AML-193 (cell line): Measurements from ENCODE around the gene NPFF.
A peak's percentile ranks its signal among the peaks of the same experiment; 100 is the strongest.

Source experiments
- DNase-seq, 2 experiments: peaks; one replicate each; lab custom pipeline; 2025; lab: John Stamatoyannopoulos, UW

Gene NPFF

DNA sequence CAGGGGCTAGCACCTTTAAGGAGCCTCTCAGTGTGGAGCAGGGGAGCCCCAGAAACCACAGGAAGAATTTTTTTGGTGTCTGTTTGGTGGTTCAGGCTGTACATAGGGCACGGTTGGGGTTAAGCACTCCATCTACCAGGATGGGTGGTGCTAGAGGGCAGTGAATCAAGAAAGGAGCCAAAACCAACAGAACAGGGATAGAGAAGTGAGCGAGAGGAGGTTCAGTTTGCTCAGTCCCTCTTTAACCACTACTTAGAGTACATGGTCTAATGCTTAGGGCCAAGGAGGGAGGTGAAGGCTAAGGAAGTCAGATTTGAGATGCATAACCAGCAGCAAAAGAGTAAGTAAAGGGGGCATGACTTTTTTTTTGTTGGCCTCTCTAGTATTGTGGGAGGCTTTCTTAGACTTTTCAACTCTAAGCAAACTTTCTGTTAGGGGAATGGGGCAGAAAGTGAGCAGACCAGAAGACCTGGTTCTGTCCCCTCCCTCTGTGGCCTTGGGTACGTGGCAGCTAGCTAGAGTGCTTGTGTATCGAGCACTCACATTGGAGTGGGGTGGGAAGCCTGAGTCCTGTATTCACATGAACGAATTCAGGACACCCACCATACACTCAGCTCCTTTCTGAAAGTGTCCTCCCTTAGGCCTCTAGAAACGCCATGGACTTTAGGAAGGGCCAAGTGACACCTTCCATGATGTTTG is 6.6 kb upstream of the NPFF start:
- no peak for DNase-seq

DNA sequence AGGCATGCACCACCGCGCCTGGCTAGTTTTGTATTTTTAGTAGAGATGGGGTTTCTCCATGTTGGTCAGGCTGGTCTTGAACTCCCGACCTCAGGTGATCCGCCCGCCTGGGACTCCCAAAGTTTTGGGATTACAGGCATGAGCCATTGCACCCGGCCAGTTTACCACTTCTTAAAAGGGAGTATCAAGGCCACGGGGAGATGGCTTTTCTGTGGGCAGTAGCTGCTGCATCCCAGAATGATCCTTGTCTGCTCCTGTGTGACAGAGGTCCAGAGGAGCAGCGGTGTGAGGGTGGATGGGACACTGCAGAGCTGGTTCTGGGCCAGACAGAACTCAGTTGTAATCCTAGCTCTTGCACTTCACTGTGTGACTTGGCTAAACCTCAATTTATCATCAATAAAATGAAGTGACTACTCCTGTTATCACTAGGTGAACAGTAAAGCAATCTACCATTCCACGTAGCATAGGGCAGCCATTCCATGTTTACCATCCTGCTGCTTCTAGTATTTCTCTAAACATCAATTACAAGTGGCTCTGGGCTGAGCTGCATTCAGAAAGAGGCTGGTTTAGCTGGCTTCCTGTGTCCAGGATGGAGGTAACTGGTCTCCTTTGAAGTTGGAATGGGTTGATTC is 3.0 kb upstream of the NPFF start:
- no peak for DNase-seq

DNA sequence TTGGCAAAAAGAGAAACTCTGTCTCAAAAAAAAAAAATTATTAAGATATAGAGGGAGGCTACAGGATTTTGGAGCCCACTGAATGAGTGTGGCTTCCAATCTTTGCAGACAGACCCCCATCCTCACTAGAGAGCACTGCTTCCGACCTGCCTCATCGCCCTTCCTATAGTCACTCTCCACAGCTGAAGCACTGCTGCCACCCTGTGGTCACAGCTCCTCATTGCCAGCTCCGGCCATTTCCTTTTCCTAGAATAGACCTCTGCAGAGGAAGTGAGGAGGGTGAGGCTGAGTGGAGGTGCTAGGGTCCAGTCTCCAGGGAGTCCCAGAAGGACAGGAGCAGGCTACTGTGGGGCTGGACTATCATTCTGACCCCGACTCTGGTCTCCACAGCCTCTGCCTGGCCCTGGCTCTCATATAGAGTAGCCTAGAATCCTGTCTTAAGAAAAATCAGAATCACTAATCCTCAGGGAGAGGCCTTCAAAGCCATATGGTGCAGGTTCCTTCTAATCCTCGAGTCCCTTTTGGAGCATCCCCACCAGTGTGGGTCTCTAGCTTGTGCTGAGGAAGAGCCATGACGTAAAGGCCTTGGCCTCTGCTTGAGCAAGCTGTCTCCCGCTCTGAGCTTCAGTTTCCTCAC is 1.4 kb upstream of the NPFF start:
- DNase-seq, result peak; percentile 71 to 72

DNA sequence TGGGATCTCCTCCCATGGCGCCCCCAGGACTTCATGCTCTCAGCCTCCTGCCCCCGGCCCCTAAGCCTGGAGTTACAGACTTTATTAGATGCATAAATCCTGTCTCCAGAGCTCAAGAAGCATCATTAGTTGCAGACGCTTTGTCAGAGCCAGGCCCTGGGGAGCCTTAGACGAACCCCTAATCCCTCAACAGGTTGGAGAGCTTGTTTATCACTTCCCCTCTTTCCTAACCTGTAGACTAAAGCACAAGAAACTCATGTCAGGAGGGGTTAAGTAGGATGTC is 260 bp upstream of the NPFF start:
- DNase-seq, result no peak

DNA sequence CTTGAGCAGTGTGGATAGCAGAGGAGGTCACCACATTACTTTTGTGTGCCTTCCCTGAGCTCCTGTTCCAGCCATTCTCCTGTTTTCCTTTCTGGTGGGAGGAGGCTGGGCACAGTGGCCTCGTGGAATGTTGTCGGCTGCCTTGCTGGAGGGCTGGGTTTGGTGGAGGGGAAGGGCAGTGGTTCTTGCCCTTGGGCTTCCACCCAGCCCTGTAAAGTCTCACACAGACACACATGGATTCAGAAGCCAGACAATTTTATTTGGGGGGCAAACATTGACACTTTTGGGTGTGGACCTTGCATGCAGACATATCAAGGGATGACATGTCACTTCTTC is 866 bp downstream of the NPFF start:
- DNase-seq, result no peak

DNA sequence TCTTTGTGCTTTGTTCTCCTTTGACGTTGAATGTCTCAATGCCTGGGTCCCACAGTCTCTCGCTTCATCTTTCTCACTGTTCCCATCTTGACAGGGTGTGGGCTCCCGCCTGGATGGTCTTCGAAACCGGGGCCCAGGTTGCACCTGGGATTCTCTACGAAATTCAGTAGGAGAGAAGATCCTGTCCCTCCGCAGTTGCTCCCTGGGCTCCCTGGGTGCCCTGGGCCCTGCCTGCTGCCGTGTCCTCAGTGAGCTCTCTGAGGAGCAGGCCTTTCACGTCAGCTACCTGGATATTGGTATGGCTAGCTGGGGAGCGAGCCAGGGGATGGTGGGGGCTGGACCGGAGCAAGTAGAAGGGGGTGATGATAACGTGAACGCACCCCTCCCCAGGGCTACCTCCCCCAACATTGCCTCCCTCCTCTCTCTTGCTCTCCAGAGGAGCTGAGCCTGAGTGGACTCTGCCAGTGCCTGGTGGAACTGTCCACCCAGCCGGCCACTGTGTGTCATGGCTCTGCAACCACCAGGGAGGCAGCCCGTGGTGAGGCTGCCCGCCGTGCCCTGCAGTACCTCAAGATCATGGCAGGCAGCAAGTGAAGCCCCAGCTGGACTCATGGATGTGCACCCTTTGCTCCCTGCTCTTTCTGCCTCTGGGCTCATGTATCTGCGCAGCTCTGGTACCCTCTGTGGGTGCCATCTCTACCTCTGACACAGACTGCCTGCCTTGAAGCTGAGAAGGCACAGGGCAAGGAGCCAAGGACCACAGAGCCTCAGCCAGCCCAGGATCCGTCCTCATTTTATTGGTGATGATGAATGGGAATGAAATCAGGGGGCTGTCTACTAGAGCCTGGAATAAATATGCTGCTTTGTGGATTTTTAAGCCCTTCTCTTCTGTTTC is 1.5 kb downstream of the NPFF start:
- no peak for DNase-seq

DNA sequence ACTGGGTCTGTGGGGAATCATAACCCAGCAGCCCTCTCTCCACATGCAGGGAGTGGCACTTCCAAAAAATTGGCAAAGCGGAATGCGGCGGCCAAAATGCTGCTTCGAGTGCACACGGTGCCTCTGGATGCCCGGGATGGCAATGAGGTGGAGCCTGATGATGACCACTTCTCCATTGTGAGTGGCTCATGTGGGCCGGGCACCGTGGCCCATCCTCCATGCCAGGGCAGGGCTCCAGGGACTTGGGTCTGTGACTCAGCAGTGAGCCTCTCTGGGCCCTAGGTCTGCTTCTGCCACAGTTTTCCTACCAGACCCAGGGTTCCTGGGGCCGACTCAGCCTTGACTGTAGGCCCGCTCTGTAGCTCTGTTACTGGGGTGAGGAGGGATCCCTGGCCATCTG is 2.2 kb downstream of the NPFF start:
- no peak for DNase-seq

DNA sequence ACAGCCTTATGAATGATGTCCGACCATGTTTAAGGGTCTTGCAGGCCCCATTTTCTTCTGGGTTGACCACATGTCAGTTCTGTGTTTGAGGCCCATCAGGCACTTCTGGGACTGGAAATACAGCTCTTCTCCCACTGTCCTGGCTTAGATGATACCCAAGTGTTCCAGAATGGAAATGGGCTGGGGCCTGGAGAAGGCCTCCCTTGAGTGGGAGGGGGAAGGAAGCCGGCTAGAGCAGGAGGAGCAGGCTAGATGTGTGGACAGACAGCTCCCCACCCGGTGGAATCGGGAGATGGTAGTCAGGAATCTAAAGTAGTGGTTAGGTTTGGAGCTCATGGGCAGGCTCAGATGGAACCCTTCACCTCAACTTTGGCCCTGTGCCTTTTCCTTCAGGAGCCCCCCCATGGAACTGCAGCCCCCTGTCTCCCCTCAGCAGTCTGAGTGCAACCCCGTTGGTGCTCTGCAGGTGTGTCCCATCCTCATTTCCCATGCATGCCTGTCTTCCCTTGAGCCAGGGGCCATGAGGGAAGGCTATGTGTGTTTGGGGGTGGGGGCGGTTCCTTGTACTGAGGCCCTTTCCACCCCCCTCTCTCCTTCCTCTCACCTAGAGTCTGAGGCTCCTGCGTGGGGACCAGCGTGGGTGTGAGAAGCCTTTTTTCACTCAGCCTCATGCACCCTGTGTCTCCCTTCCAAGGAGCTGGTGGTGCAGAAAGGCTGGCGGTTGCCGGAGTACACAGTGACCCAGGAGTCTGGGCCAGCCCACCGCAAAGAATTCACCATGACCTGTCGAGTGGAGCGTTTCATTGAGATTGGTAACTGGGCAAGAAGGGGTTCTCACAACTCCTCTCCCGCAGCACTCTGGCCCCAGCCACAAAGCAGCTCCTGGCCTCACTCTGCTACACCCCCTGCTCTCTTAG is 3.0 kb downstream of the NPFF start:
- DNase-seq, result no peak

DNA sequence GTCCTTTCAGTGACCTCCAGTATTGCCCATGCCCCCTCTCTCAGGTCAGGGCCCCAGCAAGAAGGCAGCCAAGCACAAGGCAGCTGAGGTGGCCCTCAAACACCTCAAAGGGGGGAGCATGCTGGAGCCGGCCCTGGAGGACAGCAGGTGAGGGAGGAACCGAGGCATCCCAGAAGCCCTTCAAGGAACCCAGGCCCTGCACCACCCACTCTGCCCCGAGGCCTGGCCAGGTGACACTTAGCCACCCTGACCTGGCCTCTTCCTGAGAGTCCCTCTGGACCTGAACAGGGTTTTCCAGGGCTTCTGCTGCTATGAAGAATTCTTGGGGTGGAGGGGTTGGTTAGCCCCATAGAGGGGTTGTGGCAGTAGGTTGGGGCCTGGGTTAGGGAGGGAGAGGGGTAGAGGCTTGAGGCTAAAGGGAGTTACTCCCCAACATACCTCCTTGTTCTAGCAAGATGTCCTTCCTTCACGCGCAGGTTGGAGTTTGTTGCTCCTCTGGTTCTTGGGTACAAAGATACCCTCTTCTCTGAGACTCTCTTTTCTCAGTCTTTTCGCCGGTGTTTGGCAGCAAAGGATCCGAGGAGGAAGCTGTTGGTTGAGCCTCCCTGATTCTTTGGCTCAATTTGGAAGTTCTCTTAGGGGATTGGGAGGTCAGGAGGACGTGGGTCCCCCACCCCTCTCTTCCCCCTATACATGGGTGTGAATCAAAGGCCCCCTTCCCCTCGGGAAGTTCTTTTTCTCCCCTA is 4.1 kb downstream of the NPFF start:
- DNase-seq, result no peak

DNA sequence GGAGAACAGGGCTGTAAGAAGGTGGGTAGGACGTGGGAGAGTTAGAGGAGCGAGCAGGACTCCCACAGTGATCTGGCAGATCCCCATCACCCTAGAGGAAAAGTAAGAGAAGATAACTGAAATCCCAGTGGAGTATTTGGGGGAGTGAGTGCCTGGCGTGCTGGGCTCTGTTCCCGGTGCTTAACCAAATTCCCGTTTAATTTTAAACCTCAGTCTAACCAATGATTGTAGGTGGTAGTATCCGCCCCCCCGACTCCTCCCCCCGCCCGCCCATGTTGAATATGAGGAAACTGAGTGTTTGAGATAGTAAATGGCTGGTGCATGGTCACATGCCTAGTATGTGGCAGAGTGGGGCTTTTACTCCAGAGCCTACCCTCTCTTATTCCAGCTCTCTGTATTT is 5.0 kb downstream of the NPFF start:
- DNase-seq, result no peak

DNA sequence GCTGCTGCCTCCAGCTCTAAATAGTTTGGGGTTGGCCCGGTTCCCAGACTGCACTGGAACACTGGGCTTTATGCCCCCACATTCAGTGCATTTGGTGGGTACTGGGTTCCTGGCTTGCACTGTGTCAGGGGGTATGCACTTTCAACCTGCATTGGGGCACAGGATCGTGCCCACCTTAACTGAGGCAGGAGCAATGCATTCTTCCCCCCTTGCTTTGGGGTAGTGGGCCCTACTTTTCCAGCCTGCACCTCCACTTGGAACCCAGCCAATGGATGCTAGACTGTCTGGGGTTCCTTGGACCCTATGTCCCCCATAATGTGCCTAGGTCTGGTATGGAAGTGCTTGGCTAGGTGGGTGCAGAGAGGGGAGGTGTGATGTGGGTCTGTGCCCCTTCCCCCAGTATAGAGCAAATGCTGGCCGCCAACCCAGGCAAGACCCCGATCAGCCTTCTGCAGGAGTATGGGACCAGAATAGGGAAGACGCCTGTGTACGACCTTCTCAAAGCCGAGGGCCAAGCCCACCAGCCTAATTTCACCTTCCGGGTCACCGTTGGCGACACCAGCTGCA is 5.6 kb downstream of the NPFF start:
- DNase-seq, result no peak

DNA sequence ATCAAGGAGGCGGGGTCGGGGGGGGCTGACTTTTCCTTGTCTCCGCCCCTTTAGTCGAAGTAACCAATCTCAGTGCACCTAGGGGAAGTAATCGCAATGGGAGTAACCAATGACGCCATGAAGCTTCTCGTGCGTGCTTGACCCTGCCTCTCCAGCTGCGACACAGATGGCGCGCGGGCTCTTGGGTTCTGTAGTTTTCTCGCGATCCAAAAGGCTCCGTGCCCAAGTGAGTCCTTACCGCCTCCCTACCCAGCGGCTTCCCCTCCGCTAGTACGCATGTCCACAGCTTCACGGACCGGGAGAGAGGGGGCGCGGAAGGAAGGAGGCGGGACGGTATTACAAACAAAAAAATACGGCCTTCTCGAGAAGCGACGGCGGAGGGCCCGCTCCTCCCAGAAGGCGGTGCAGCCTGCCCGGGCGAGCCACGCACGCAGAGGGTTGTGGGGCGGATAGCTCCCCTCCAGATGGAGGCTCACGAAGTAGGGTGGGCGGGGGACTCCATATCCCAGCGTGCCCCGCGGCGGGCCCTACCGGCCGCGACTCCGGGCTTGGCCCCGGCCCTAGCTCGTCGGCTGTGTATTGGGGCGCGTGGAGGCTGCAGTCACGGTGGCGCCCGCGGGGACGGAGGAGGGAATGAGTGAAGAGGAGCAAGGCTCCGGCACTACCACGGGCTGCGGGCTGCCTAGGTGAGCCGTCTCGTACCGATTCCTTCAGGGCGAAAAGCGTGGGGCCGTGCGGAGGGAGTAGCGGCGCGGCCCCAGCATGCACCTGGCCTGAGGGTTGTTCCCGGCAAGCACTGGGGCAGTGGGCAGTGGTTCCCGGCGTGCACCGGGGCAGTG is 6.3 kb downstream of the NPFF start, which contains the start of gene TARBP2:
TSS of gene TARBP2 (plus strand) at position 508 of the 839 bp plus-strand sequence. CDS start at position 634, 126 bp downstream.
- DNase-seq, result peak; percentile 97 to 98

DNA sequence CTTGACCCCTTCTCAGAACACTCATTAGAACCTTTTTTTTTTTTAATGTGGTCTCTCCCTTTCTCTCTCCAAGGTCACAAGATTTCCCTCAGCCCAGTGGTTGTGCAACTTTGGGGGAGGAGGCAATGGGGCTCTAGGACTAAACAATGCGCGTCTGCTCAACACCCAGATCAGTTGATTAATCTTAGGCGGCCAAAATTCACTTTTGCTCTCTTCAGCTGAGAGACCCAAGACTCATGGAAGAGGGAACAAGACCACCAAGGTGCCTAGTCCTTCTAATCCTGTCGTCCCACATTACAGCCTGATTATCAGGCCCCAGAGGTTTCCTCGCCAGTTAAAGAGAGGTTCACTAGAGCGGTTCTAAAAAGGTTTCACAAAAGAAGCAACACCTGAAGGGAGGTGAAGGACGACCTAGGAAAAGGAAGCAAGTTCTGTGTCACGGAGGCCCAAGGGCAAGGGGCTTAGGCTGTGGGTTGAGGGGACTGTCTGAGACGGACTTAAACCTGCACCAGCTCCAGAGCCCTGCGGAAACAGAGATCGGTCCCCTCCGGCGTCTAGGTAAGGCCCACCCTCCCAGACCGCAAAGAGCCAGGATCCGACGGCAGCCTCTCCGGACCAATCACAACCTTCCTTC is 7.0 kb downstream of the NPFF start:
- peak; percentile 51 to 53 for DNase-seq

DNA sequence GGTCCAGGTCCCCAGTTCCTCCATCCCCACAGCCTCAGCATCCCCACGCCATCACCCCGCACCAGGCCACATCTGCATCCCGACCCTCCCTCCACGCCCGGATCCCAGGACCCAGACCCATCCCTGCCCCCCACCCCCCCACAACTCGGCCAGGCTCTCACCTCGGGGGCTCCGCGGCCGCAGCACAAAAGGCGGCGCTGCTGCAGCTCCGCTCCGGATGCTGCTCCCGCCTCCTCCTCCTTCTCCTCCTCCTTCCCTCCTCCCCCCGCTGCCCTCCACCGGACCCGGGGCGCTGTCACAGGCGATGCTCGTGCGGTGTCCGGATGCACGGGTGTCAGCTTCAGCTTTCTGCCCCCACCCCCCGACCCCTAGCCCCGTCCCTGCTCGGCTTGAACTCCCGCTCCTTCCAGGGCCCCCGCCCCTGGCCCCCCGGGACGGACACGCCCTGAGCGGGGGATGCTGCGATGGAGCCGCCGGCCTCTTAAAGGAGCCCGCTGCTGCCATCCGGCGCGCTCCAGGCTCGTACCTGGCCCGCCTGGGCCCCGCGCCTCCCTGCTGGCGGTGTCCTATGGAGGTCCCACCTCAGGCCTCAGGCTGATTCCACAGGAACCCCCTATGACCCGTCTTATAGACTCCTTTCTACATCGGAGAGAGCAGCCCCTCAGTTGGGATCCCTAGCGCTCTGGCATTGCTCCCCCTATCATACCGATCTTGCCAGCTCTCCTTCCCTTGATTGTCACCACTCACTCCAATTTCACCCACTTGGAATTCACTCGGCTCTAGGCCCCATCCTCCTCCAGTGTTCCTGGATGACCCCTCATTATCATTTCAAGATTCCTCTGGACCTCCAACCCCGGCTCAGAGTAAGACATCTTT is 7.8 kb downstream of the NPFF start, which contains the start of gene MAP3K12:
TSS of gene MAP3K12 (minus strand) at position 193 of the 876 bp plus-strand sequence. CDS start 12,067 bp downstream, outside the sequence.
- peak in 1 of 2 experiments; percentile 21 for DNase-seq

DNA sequence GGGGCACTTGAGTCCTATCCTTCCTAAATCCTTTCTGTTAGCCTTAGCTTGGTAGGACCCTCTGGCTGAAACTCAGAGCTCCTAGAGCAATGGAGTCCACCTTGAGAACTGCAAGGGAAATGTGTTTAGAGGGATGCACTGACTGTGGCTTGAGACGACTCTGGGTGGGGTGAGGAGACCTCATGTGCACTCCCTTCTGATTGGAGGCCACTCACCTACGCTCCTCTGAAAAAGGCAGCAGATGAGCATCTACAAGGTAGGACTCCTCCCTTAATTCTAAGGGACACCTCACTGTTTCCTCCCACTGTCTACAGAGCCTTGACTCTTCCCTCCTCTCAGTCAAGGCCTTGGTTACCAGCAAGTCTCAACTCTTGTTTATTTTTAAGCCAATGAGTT is 9.1 kb downstream of the NPFF start:
- DNase-seq, result no peak

DNA sequence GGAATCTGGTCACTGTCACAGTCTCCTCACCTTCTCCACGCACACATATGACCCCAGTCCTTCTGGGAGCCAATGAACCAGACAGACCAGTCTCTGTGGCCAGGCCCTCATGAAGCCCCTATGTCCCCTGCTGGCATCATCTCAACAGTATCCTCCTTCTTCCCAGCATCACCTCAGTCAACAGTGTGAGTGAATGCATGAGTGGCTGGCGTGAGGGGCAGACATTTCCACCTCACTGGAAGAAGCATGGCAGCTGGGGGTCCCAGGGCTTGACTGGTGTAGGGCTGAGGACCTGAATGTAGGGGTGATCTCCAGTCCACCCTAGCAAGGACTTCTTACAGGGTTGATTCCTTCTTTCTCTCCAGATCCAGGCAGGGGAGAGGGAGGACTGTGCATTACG is 9.8 kb downstream of the NPFF start:
- DNase-seq, result no peak

DNA sequence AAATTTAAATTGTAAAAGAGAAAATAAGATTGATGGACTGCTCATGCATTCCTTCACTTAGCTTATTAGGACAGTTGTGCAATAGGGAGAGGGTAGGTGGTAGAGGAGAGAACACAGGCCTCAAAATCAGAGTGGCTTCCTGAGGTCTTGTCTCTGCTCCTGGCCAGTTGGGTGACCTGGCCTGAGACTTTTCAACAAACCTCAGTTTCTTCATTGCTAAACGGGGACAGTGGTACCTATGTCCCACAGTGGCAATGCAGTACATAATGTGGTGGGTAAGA is 10.6 kb downstream of the NPFF start:
- DNase-seq, result no peak
